SK-N-SH treated with all-trans-retinoic acid at 6 μM for 48 hours (cell line): ENCODE data around the gene FOXJ2.

Source experiments
- ATAC-seq: fragments of 200-7000 bp; cut with Tn5 transposase; 3 replicates; pipeline ENCODE4 v1.9.1; 2020; ENCODE audit warnings: mild to moderate bottlenecking, moderate library complexity
- ARNTL ChIP-seq: fragments of 450-650 bp; formaldehyde crosslinking; IDR thresholded peaks from 2 replicates; pipeline ENCODE4 v1.5.0; 2020; ENCODE audit warnings: low read depth, mild to moderate bottlenecking, moderate library complexity, borderline replicate concordance
- BACH2 ChIP-seq: fragments of 250-450 bp; sonication (Bioruptor Pico); IDR thresholded peaks from 2 replicates; pipeline ENCODE4 v1.9.0; 2021; ENCODE audit warnings: mild to moderate bottlenecking, borderline replicate concordance
- CSDC2 ChIP-seq: fragments of 250-450 bp; sonication (Bioruptor Pico); IDR thresholded peaks from 2 replicates; pipeline ENCODE4 v1.5.0; 2020; ENCODE audit warnings: mild to moderate bottlenecking, moderate library complexity
- ESRRG ChIP-seq: fragments of 250-450 bp; sonication (Bioruptor Pico); IDR thresholded peaks from 2 replicates; pipeline ENCODE4 v1.6.1; 2021; ENCODE audit warnings: mild to moderate bottlenecking
- GLIS3 ChIP-seq: fragments of 250-450 bp; sonication (Bioruptor Pico); IDR thresholded peaks from 2 replicates; pipeline ENCODE4 v1.5.0; 2020; ENCODE audit warnings: mild to moderate bottlenecking, moderate library complexity
- ISL1 ChIP-seq: fragments of 250-450 bp; sonication (Bioruptor Pico); IDR thresholded peaks from 2 replicates; pipeline ENCODE4 v2.1.2; 2022; ENCODE audit warnings: mild to moderate bottlenecking, moderate library complexity
- OSR1 ChIP-seq: fragments of 250-450 bp; sonication (Bioruptor Pico); IDR thresholded peaks from 2 replicates; pipeline ENCODE4 v1.8.0; 2022; ENCODE audit warnings: moderate library complexity, mild to moderate bottlenecking, inconsistent platforms
- POU6F1 ChIP-seq: fragments of 250-450 bp; sonication (Bioruptor Pico); IDR thresholded peaks from 2 replicates; pipeline ENCODE4 v1.8.0; 2021; ENCODE audit warnings: low read depth, mild to moderate bottlenecking, moderate library complexity, borderline replicate concordance
- PPARA ChIP-seq: fragments of 250-450 bp; sonication (Bioruptor Pico); IDR thresholded peaks from 2 replicates; pipeline ENCODE4 v1.5.0; 2020; ENCODE audit warnings: mild to moderate bottlenecking, borderline replicate concordance
- RARB ChIP-seq: fragments of 250-450 bp; sonication (Bioruptor Pico); IDR thresholded peaks from 2 replicates; pipeline ENCODE4 v1.8.0; 2021; ENCODE audit warnings: mild to moderate bottlenecking, moderate library complexity
- SNAI2 ChIP-seq: fragments of 250-450 bp; sonication (Bioruptor Pico); IDR thresholded peaks from 2 replicates; pipeline ENCODE4 v1.5.0; 2020; ENCODE audit warnings: mild to moderate bottlenecking, moderate library complexity
- TCF4 ChIP-seq: fragments of 250-450 bp; sonication (Bioruptor Pico); IDR thresholded peaks from 2 replicates; pipeline ENCODE4 v1.8.0; 2021; ENCODE audit warnings: mild to moderate bottlenecking, moderate library complexity, borderline replicate concordance
- TOX ChIP-seq: fragments of 250-450 bp; sonication (Bioruptor Pico); IDR thresholded peaks from 2 replicates; pipeline ENCODE4 v1.8.0; 2021; ENCODE audit warnings: mild to moderate bottlenecking, moderate library complexity, borderline replicate concordance
- ZC3H10 ChIP-seq: fragments of 250-450 bp; sonication (Bioruptor Pico); IDR thresholded peaks from 2 replicates; pipeline ENCODE4 v1.5.1; 2021; ENCODE audit warnings: mild to moderate bottlenecking, moderate library complexity
- ZFP3 ChIP-seq: fragments of 250-450 bp; sonication (Bioruptor Pico); IDR thresholded peaks from 2 replicates; pipeline ENCODE4 v1.5.0; 2020; ENCODE audit warnings: mild to moderate bottlenecking, moderate library complexity
- ZFP30 ChIP-seq: fragments of 450-650 bp; formaldehyde crosslinking; IDR thresholded peaks from 2 replicates; pipeline ENCODE4 v1.5.0; 2022; ENCODE audit warnings: mild to moderate bottlenecking, moderate library complexity
- ZNF8 ChIP-seq: fragments of 450-650 bp; formaldehyde crosslinking; IDR thresholded peaks from 2 replicates; pipeline ENCODE4 v1.5.0; 2020; ENCODE audit warnings: mild to moderate bottlenecking, moderate library complexity
- TF ChIP-seq, protein P1 (sequence below): fragments of 250-450 bp; sonication (Bioruptor Pico); IDR thresholded peaks from 2 replicates; pipeline ENCODE4 v1.5.1; 2021; ENCODE audit warnings: mild to moderate bottlenecking, moderate library complexity
- TF ChIP-seq, protein P2 (sequence below): fragments of 250-450 bp; sonication (Bioruptor Pico); IDR thresholded peaks from 2 replicates; pipeline ENCODE4 v1.5.0; 2020; ENCODE audit warnings: mild to moderate bottlenecking, moderate library complexity

FOXJ2 gene

DNA sequence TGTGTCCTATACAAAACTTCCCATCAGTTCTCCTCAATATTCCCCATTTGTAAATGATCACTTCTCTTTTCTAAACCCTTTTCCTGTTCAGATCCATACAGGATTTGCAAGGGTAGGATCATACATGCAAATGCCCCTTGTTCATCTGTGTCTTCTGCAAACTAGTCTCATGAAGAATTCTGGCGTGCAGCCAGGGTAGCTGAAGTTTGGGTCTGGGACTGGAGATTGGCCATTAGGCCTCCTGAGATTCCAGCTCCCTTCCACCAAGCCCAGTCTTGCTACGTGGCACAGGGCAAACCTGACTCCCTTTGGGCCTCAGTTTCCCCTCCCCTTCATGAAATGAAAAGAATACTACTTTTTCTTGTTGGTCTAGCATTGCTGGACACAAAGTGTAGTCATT is 22.3 kb downstream of the FOXJ2 start:
- TF ChIP-seq BACH2, result no peak
- no peak for TF ChIP-seq OSR1
- no peak for TF ChIP-seq GLIS3
- no peak for TF ChIP-seq PPARA (CRISPR knock-in tag)
- TF ChIP-seq, protein P1, sequence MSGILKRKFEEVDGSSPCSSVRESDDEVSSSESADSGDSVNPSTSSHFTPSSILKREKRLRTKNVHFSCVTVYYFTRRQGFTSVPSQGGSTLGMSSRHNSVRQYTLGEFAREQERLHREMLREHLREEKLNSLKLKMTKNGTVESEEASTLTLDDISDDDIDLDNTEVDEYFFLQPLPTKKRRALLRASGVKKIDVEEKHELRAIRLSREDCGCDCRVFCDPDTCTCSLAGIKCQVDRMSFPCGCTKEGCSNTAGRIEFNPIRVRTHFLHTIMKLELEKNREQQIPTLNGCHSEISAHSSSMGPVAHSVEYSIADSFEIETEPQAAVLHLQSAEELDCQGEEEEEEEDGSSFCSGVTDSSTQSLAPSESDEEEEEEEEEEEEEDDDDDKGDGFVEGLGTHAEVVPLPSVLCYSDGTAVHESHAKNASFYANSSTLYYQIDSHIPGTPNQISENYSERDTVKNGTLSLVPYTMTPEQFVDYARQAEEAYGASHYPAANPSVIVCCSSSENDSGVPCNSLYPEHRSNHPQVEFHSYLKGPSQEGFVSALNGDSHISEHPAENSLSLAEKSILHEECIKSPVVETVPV (CRISPR knock-in tag), result no peak
- no peak for TF ChIP-seq CSDC2
- TF ChIP-seq ZNF8, result no peak
- TF ChIP-seq SNAI2 (CRISPR knock-in tag), result no peak
- TF ChIP-seq, protein P2, sequence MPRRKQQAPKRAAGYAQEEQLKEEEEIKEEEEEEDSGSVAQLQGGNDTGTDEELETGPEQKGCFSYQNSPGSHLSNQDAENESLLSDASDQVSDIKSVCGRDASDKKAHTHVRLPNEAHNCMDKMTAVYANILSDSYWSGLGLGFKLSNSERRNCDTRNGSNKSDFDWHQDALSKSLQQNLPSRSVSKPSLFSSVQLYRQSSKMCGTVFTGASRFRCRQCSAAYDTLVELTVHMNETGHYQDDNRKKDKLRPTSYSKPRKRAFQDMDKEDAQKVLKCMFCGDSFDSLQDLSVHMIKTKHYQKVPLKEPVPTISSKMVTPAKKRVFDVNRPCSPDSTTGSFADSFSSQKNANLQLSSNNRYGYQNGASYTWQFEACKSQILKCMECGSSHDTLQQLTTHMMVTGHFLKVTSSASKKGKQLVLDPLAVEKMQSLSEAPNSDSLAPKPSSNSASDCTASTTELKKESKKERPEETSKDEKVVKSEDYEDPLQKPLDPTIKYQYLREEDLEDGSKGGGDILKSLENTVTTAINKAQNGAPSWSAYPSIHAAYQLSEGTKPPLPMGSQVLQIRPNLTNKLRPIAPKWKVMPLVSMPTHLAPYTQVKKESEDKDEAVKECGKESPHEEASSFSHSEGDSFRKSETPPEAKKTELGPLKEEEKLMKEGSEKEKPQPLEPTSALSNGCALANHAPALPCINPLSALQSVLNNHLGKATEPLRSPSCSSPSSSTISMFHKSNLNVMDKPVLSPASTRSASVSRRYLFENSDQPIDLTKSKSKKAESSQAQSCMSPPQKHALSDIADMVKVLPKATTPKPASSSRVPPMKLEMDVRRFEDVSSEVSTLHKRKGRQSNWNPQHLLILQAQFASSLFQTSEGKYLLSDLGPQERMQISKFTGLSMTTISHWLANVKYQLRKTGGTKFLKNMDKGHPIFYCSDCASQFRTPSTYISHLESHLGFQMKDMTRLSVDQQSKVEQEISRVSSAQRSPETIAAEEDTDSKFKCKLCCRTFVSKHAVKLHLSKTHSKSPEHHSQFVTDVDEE (CRISPR knock-in tag), result no peak
- TF ChIP-seq ZC3H10, result no peak
- no peak for TF ChIP-seq ISL1 (CRISPR knock-in tag)
- no peak for TF ChIP-seq TOX (CRISPR knock-in tag)
- no peak for TF ChIP-seq RARB (CRISPR knock-in tag)
- no peak for TF ChIP-seq TCF4 (CRISPR knock-in tag)
- ATAC-seq, result no peak

DNA sequence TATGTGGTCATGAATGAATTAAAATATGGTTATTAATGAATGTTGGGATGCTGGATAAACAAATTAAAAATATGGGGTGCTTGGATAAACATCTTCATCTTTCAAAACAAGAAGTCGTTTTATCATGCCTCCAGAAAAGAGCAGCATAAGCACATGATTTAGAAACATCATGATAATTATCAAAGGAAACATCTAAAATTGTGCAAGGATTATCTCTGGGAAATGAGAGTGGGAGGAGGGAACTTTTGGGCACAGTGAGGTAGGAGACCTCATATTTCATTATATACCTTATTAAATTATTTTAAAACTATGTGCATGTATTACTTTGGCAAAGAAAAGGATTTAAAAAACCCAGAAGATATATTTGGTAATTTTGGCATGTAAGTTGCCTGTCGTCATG is 24.8 kb downstream of the FOXJ2 start:
- TF ChIP-seq, protein P2 (CRISPR knock-in tag), result no peak
- TF ChIP-seq ZC3H10 (no peak), SNAI2 (CRISPR knock-in tag) (no peak), ISL1 (CRISPR knock-in tag) (no peak), ZFP30 (no peak), ZFP3 (CRISPR knock-in tag) (no peak), PPARA (CRISPR knock-in tag) (no peak)
- no peak for ATAC-seq

DNA sequence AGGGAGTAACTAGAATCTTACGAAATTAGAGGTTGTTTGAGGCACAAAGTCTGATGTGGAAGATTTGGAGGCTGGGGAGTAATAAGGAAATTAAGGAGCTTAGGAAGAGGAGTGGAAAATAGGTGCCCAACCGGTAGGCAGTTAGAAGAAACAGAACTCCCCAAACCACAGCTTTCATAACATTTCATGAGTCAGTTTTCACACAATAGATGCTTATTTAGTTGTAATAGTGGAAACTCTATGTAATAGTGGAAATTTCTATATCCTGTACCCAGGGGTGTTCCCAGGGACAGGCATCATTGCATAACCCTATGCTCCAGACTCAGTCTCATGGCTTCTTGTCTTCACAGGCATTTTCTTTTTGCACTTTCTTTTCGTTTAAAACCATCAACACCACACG is 25.3 kb downstream of the FOXJ2 start:
- ATAC-seq, result no peak
- TF ChIP-seq ZC3H10 (no peak), SNAI2 (CRISPR knock-in tag) (no peak), ZNF8 (no peak), PPARA (CRISPR knock-in tag) (no peak), ESRRG (CRISPR knock-in tag) (no peak)

- TF ChIP-seq ESRRG (CRISPR knock-in tag) (no peak), TOX (CRISPR knock-in tag) (no peak), ISL1 (CRISPR knock-in tag) (no peak), TCF4 (CRISPR knock-in tag) (no peak), ZC3H10 (no peak), POU6F1 (CRISPR knock-in tag) (no peak), CSDC2 (no peak), RARB (CRISPR knock-in tag) (no peak), PPARA (CRISPR knock-in tag) (no peak), ARNTL (no peak)
- no peak for ATAC-seq
These were observed 26.0 kb downstream of the FOXJ2 start for GRCh38 chr12:8058506-8058905.
